Heart left ventricle (tissue), 16 donors: ENCODE data around the gene C2orf49. TPM values are rescaled to one million over a fixed set of nuclear protein-coding genes. Genes with fewer than 3 reads are reported as not detected.

Source experiments
- ATAC-seq, 4 donors: fragments of 200-7000 bp; cut with Tn5 transposase; one replicate each; pipeline ENCODE4 v1.9.1; 2020 to 2022; ENCODE audit warnings: moderate library complexity in 4 of 4, mild to moderate bottlenecking in 3 of 4, moderate number of reproducible peaks in 1 of 4
- DNase-seq, 5 donors: peaks; one replicate each; pipeline ENCODE4 v3.0.0-alpha.2; 2020
- H3K27ac ChIP-seq, 12 donors: fragments of 200-600 bp; sonication (generic) in 4 of 12; one replicate each; pipeline versions ENCODE4 v1.5.0 to v1.8.0; 2016 to 2022; ENCODE audit warnings: mild to moderate bottlenecking in 2 of 12
- H3K27me3 ChIP-seq, 9 donors: fragments of 200-600 bp; sonication (generic) in 2 of 9; one replicate each; pipeline versions ENCODE4 v1.5.1 to v1.8.0; 2016 to 2022; ENCODE audit warnings: mild to moderate bottlenecking in 3 of 9
- H3K36me3 ChIP-seq, 9 donors: fragments of 200-600 bp; sonication (generic) in 2 of 9; one replicate each; pipeline versions ENCODE4 v1.5.0 to v1.8.0; 2018 to 2022; ENCODE audit warnings: mild to moderate bottlenecking in 2 of 9
- H3K4me1 ChIP-seq, 12 donors: fragments of 200-600 bp; sonication (generic) in 4 of 12; one replicate each; pipeline versions ENCODE4 v1.5.0 to v1.8.0; 2016 to 2022; ENCODE audit warnings: mild to moderate bottlenecking in 3 of 12
- H3K4me3 ChIP-seq, 12 donors: fragments of 200-600 bp; sonication (generic) in 4 of 12; one replicate each; pipeline versions ENCODE4 v1.5.0 to v1.8.0; 2017 to 2022; ENCODE audit warnings: mild to moderate bottlenecking in 9 of 12, moderate library complexity in 4 of 12
- H3K9me3 ChIP-seq, 12 donors: fragments of 200-600 bp; sonication (generic) in 4 of 12; one replicate each; pipeline versions ENCODE4 v1.5.0 to v1.8.0; 2016 to 2022; ENCODE audit warnings: mild to moderate bottlenecking in 1 of 12
- CTCF ChIP-seq, 12 donors: fragments of 200-600 bp; sonication (generic) in 4 of 12; IDR thresholded peaks; one replicate each; pipeline versions ENCODE4 v1.5.0 to v1.8.0; 2018 to 2022; ENCODE audit warnings: antibody characterized with exemption in 12 of 12, mild to moderate bottlenecking in 5 of 12
- POLR2A ChIP-seq, 2 donors: fragments of 450-650 bp; IDR thresholded peaks; one replicate each; pipeline ENCODE4 v1.6.1; 2017; ENCODE audit warnings: antibody characterized with exemption in 2 of 2, mild to moderate bottlenecking in 2 of 2, moderate library complexity in 2 of 2
- WGBS, 4 donors: extraction: QIAGEN DNeasy Blood & Tissue Kit in 2 of 4; methylation state at CpG; one replicate each; pipeline versions ENCODE4 v1.1.5 to v1.1.7; 2013 to 2018; 5-methylcytosine and 5-hydroxymethylcytosine counted together
- intact Hi-C, 10 donors: fragments of 100-400 bp; cut with DNase I; formaldehyde crosslinking; loops; one replicate each; pipeline versions ENCODE4 v1.11.1 to v1.14.2; 2022
- polyA plus RNA-seq, 2 donors: library from polyadenylated mRNA; stranded (reverse); fragments of 200-250 nt; gene quantifications; one replicate each; pipeline ENCODE4 v1.2.3, GENCODE V29; 2013
- total RNA-seq, 9 donors: library from RNA; depleted of rRNA in 2 of 9; stranded (reverse); fragments of >200 nt in 2 of 9; fragmentation: NEBNext Ultra II Directional in 3 of 9; extraction: Animal tissue kit (Norgen Biotek cat#: 25700) in 3 of 9; gene quantifications; one replicate each; pipeline versions ENCODE4 v1.1.0 to v1.2.4, GENCODE V29; 2016 to 2023
- donor health status: ischemic (EF 13 %, LVEDD 7.1; RV severe dilation, severe dysfunction).
- donor health status: healthy with polysubstance abuse.
- donor health status: DM: no; HTN: yes; CAD: no.
- donor health status: DM: no; HTN: no; CAD: no.
- donor health status: ischemic (EF 25% LVEDD 6.9; RV normal size, moderate dysfunction).
- donor health status: ischemic (EF 25% LVEDD 5.7; RV mildly dilated, moderate dysfunction).
- donor health status: healthy.
- donor health status: DM: yes; HTN: yes; CAD: no.
- donor health status: ischemic (EF 35%, LVEDD 5.7; RV mildly dilated, moderate dysfunction).
- donor health status: nonischemic (EF 11% LVEDD 7.7; RV severe dilation, severe dysfunction).
- donor health status: DM: yes; HTN: yes; CAD: no.
- donor health status: PGD.
- donor health status: ischemic (EF 29% LVEDD 5.4; RV normal size, mild dysfunction).
- donor health status: nonischemic (EF 23%, LVEDD 6.1; RV moderate dilation, normal function).

The C2orf49 gene
- total and polyA plus RNA-seq, 11 donors: 12.1 to 21.7 (median 15.6) TPM

- 82 to 92% (median 91%) methylated on average over 3 of the region's 3 CpGs for WGBS, 4 donors
- no peak overlapping the region for H3K4me3 ChIP-seq
- no peak for ATAC-seq
- intact Hi-C loops: no loop called here
- no peaks in the 10 kb centered on the region for H3K9me3 ChIP-seq
- no peak for DNase-seq
- H3K27ac ChIP-seq: no peak overlapping the region
- H3K36me3 ChIP-seq: no peaks in the 10 kb centered on the region
- peaks cover 0 to 10% (median 0%) of the 10 kb centered on the region in 12 donors for H3K4me1 ChIP-seq
- no peaks in the 10 kb centered on the region for H3K27me3 ChIP-seq
- TF ChIP-seq CTCF (IDR thresholded peaks at IDR 0.05) (no peak), POLR2A (IDR thresholded peaks at IDR 0.05) (no peak)
Observed at GRCh38 chr2:105317937-105318336, 19.4 kb upstream of the C2orf49 start.

- 65 to 83% (median 70%) methylated on average over 7 of the region's 7 CpGs for WGBS, 4 donors
- no peak for DNase-seq
- H3K27ac ChIP-seq: no peak overlapping the region
- H3K4me1 ChIP-seq: peaks cover 0 to 14% (median 6%) of the 10 kb centered on the region in 12 donors
- peak in 1 of 4 donors; percentile 29 for ATAC-seq
- no peaks in the 10 kb centered on the region for H3K9me3 ChIP-seq
- H3K4me3 ChIP-seq: no peak overlapping the region
- no peaks in the 10 kb centered on the region for H3K27me3 ChIP-seq
- intact Hi-C loops: no loop called here
- no peak for TF ChIP-seq POLR2A (IDR thresholded peaks at IDR 0.05)
- TF ChIP-seq CTCF (IDR thresholded peaks at IDR 0.05): no peak
- no peaks in the 10 kb centered on the region for H3K36me3 ChIP-seq
Observed at GRCh38 chr2:105320651-105321215, 16.6 kb upstream of the C2orf49 start.

- ATAC-seq: no peak
- Histone ChIP-seq H3K4me1 (peaks cover 0 to 14% (median 6%) of the 10 kb centered on the region in 12 donors), H3K9me3 (no peaks in the 10 kb centered on the region), H3K36me3 (peaks cover 0 to 5% (median 0%) of the 10 kb centered on the region in 9 donors), H3K27ac (no peak overlapping the region), H3K27me3 (no peaks in the 10 kb centered on the region), H3K4me3 (no peak overlapping the region)
- 91 to 95% (median 93%) methylated on average over 3 of the region's 3 CpGs for WGBS, 4 donors
- no peak for TF ChIP-seq CTCF (IDR thresholded peaks at IDR 0.05)
- TF ChIP-seq POLR2A (IDR thresholded peaks at IDR 0.05): no peak
- no peak for DNase-seq
- intact Hi-C loops: no loop called here
Observed at GRCh38 chr2:105321875-105322646, 15.3 kb upstream of the C2orf49 start.

- H3K36me3 ChIP-seq: peaks cover 0 to 5% (median 0%) of the 10 kb centered on the region in 9 donors
- DNase-seq (peak in 1 of 5 donors; percentile 44), ATAC-seq (no peak)
- H3K27ac ChIP-seq: no peak overlapping the region
- H3K4me3 ChIP-seq: no peak overlapping the region
- H3K27me3 ChIP-seq: no peaks in the 10 kb centered on the region
- intact Hi-C loops: no loop called here
- TF ChIP-seq POLR2A (IDR thresholded peaks at IDR 0.05) (no peak), CTCF (IDR thresholded peaks at IDR 0.05) (no peak)
- no peaks in the 10 kb centered on the region for H3K9me3 ChIP-seq
- 54 to 59% (median 57%) methylated on average over 5 of the region's 5 CpGs for WGBS, 4 donors
- H3K4me1 ChIP-seq: peaks cover 0 to 22% (median 7%) of the 10 kb centered on the region in 12 donors
Observed at GRCh38 chr2:105323111-105323510, 14.2 kb upstream of the C2orf49 start.
